Naive thymus-derived CD4-positive, alpha-beta T cell (primary cell): ENCODE measurements around the gene TLE1. TPM values are rescaled to one million over a fixed set of nuclear protein-coding genes. Genes with fewer than 3 reads are reported as not detected.

Experiments
- ATAC-seq: fragments of 150-1000 bp; cut with Tn5 transposase; 2 replicates; pipeline ENCODE4 v1.10.0; 2021; ENCODE audit warnings: mild to moderate bottlenecking, moderate library complexity
- CTCF ChIA-PET: fragments of 350-600 bp; sonication (Branson Sonifier 250); formaldehyde crosslinking; loops from one replicate; lab custom pipeline; 2021; ENCODE audit warnings: antibody characterized with exemption; lab: Charles Lee
- POLR2A ChIA-PET: fragments of 350-600 bp; sonication (Branson Sonifier 250); formaldehyde crosslinking; loops from one replicate; lab custom pipeline; 2021; ENCODE audit warnings: antibody characterized with exemption, inconsistent platforms; lab: Charles Lee
- DNase-seq, 9 donors: peaks; one replicate each; pipeline versions ENCODE4 v3.0.0 to v3.0.0-alpha.2; 2020 to 2022; ENCODE audit warnings: mixed read lengths in 1 of 9
- H3K27ac ChIP-seq: one replicate; pipeline ENCODE4 v1.7.0; 2013; ENCODE audit warnings: mild to moderate bottlenecking, low read depth, low read length, moderate library complexity
- H3K27me3 ChIP-seq, 2 donors: one replicate each; pipeline ENCODE4 v1.7.0; 2013; ENCODE audit warnings: low read length in 2 of 2, mild to moderate bottlenecking in 2 of 2, moderate library complexity in 2 of 2; ENCODE audit not compliant: control insufficient read depth in 2 of 2, insufficient read depth in 2 of 2
- H3K36me3 ChIP-seq, 3 experiments: 1 replicate in 2 of 3; 2 replicates in 1 of 3; pipeline ENCODE4 v1.7.0; 2013; ENCODE audit warnings: low read length in 3 of 3, mild to moderate bottlenecking in 3 of 3, moderate library complexity in 1 of 3; ENCODE audit not compliant: insufficient read depth in 3 of 3, control insufficient read depth in 2 of 3
- H3K4me1 ChIP-seq, 2 donors: one replicate each; pipeline ENCODE4 v1.7.0; 2013; ENCODE audit warnings: low read length in 2 of 2, mild to moderate bottlenecking in 2 of 2, moderate library complexity in 1 of 2; ENCODE audit not compliant: control insufficient read depth in 2 of 2, insufficient read depth in 2 of 2
- H3K4me3 ChIP-seq: 2 replicates; pipeline ENCODE4 v1.7.0; 2013; ENCODE audit warnings: mild to moderate bottlenecking, low read length
- H3K9me3 ChIP-seq, 3 experiments: 1 replicate in 2 of 3; 2 replicates in 1 of 3; pipeline ENCODE4 v1.7.0; 2013; ENCODE audit warnings: low read length in 3 of 3; ENCODE audit not compliant: control insufficient read depth in 2 of 3
- H3K27ac Mint-ChIP-seq, 9 donors: one replicate each; pipeline ENCODE4 v1.8.0; 2020 to 2022; ENCODE audit warnings: mixed read lengths in 9 of 9, mild to moderate bottlenecking in 8 of 9, moderate library complexity in 5 of 9, inconsistent platforms in 2 of 9
- H3K27me3 Mint-ChIP-seq, 5 donors: one replicate each; pipeline ENCODE4 v1.8.0; 2021 to 2022; ENCODE audit warnings: mixed read lengths in 5 of 5, mild to moderate bottlenecking in 1 of 5
- H3K36me3 Mint-ChIP-seq, 5 donors: one replicate each; pipeline ENCODE4 v1.8.0; 2020 to 2022; ENCODE audit warnings: mixed read lengths in 5 of 5, mild to moderate bottlenecking in 3 of 5, inconsistent platforms in 1 of 5
- H3K4me1 Mint-ChIP-seq, 7 donors: one replicate each; pipeline ENCODE4 v1.8.0; 2020 to 2022; ENCODE audit warnings: mixed read lengths in 7 of 7, mild to moderate bottlenecking in 3 of 7, inconsistent platforms in 1 of 7
- H3K4me3 Mint-ChIP-seq, 10 donors: one replicate each; pipeline ENCODE4 v1.8.0; 2020 to 2022; ENCODE audit warnings: mild to moderate bottlenecking in 10 of 10, mixed read lengths in 10 of 10, moderate library complexity in 6 of 10, inconsistent platforms in 2 of 10
- H3K9me3 Mint-ChIP-seq, 11 donors: one replicate each; pipeline ENCODE4 v1.8.0; 2020 to 2022; ENCODE audit warnings: mixed read lengths in 11 of 11, mild to moderate bottlenecking in 4 of 11, inconsistent platforms in 1 of 11, moderate library complexity in 1 of 11
- intact Hi-C, 2 donors: fragments of 100-400 bp; cut with micrococcal nuclease; formaldehyde crosslinking; loops; one replicate each; pipeline ENCODE4 v1.15.1; 2023
- polyA plus RNA-seq, 2 donors: library from polyadenylated mRNA; unstranded; fragments of 300-500 nt; fragmentation: Illumina TruSeq; gene quantifications; one replicate each; pipeline ENCODE4 v1.2.3, GENCODE V29; 2021
- total RNA-seq, 6 experiments: library from RNA in 5 of 6; stranded (reverse) in 5 of 6; gene quantifications; 1 replicate in 5 of 6; 2 replicates in 1 of 6; pipeline ENCODE4 v1.2.3 and lab custom pipeline; 2021 to 2026

The TLE1 gene
- total and polyA plus RNA-seq, 7 experiments from 2014 or later, result 0.46 to 7.1 (median 2.0) TPM; not detected in 1

DNA sequence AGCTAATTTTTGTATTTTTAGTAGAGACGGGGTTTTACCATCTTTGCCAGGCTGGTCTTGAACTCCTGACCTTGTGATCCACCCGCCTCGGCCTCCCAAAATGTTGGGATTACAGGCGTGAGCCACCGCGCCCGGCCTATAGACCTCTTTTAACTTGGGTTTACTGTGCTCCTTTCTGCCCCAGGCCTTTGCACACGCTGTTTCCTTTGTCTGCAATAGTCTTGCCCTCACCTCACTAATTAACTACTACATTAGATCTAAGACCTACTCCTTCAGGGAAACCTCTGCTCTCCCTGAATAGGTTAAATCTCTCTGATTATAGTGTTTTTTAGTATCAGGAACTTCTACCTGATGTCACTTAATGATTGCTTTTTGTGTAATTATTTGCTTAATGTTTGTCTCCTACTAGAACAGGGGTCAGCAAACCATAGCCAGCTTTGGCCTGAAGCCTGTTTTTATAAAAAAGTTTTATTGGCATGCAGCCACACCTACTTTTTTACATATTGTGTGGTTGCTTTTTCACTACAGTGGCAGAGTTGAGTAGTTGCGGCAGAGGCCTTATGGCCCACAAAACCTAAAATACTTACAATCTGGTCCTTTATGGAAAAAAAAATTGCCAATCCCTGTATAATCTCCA lies 31.2 kb upstream of the TLE1 start:
- Mint-ChIP-seq H3K36me3 (no peaks in the 10 kb centered on the region), H3K4me1 (no peaks in the 10 kb centered on the region), H3K9me3 (peaks cover 0 to 5% (median 0%) of the 10 kb centered on the region in 11 donors), H3K27me3 (no peaks in the 10 kb centered on the region), H3K27ac (peak overlapping the region in 1 of 9 donors; percentile 5), H3K4me3 (no peak overlapping the region)
- ATAC-seq (no peak), DNase-seq (no peak)
- no peak overlapping the region for H3K4me3 ChIP-seq
- H3K27ac ChIP-seq, result no peak overlapping the region
- CTCF ChIA-PET, result no interaction called here
- no peaks in the 10 kb centered on the region for H3K4me1 ChIP-seq
- no peaks in the 10 kb centered on the region for H3K9me3 ChIP-seq
- intact Hi-C loops, result no loop called here
- no peaks in the 10 kb centered on the region for H3K36me3 ChIP-seq
- H3K27me3 ChIP-seq, result no peaks in the 10 kb centered on the region
- POLR2A ChIA-PET, result no interaction called here

DNA sequence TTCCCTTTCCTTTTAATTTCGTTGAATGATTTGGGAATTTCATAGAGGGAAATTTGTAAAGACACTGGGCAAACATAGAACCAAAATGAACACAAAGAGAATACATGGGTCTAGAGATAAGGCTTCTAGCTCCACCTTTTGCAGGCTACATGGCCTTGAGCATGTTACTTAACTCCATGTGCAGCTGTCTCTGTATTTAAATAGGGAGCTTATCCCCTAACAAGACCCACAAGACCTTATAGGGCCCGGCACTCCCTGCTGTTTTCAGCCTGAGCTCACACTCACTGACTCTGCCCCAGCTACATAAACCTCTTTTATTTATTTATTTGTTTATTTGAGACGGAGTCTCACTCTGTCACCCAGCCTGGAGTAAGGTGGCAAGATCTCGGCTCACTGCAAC lies 30.6 kb upstream of the TLE1 start:
- H3K4me3 Mint-ChIP-seq, result no peak overlapping the region
- CTCF ChIA-PET, result no interaction called here
- H3K9me3 Mint-ChIP-seq, result peaks cover 0 to 5% (median 0%) of the 10 kb centered on the region in 11 donors
- H3K27ac Mint-ChIP-seq, result no peak overlapping the region
- no peaks in the 10 kb centered on the region for H3K4me1 Mint-ChIP-seq
- no peaks in the 10 kb centered on the region for H3K27me3 ChIP-seq
- no peaks in the 10 kb centered on the region for H3K36me3 Mint-ChIP-seq
- no peaks in the 10 kb centered on the region for H3K4me1 ChIP-seq
- H3K36me3 ChIP-seq, result no peaks in the 10 kb centered on the region
- ATAC-seq (no peak), DNase-seq (no peak)
- no peaks in the 10 kb centered on the region for H3K9me3 ChIP-seq
- H3K27ac ChIP-seq, result no peak overlapping the region
- intact Hi-C loops, result no loop called here
- no peak overlapping the region for H3K4me3 ChIP-seq
- no peaks in the 10 kb centered on the region for H3K27me3 Mint-ChIP-seq
- POLR2A ChIA-PET, result no interaction called here

DNA sequence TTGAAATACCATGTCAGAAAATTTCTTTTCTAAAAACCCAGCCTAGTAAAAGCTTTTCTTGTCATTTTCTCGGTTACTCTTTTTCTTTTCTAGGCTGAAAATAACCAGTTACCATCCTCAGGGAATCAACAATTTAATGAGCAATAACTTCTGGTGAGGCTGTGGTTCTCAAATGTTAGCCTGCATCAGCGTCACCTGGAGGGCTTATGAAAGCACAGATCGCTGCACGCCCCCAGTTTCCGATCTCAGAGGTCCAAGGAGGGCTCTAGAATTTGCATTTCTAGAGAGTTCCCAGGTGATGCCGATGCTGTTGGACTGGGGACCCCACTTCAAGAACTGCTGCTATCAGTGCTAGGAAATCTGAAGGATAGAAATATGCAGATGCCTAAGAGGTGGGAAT lies 28.9 kb upstream of the TLE1 start:
- ChIA-PET CTCF (no interaction called here), POLR2A (no interaction called here)
- Mint-ChIP-seq H3K27ac (no peak overlapping the region), H3K4me1 (no peaks in the 10 kb centered on the region), H3K4me3 (no peak overlapping the region), H3K27me3 (no peaks in the 10 kb centered on the region), H3K9me3 (peaks cover 0 to 5% (median 0%) of the 10 kb centered on the region in 11 donors), H3K36me3 (no peaks in the 10 kb centered on the region)
- intact Hi-C loops, result no loop called here
- no peaks in the 10 kb centered on the region for H3K36me3 ChIP-seq
- no peaks in the 10 kb centered on the region for H3K4me1 ChIP-seq
- no peak overlapping the region for H3K27ac ChIP-seq
- no peaks in the 10 kb centered on the region for H3K27me3 ChIP-seq
- ATAC-seq (no peak), DNase-seq (no peak)
- no peak overlapping the region for H3K4me3 ChIP-seq
- H3K9me3 ChIP-seq, result no peaks in the 10 kb centered on the region

DNA sequence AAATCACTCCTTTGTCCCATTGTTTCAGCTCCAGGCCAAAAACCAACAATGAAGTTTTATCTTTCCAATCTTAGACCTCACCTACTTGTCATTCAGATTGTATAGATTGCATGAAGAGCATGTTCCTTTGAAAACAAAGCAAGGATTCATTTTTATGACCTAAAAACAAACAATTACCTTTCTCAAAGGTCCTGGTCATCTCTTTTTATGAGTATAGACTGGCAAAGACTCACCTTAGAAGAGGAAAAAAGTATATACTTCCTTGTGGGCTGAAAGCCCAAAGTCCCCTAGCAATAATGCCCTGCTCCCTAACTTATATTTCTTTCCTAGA lies 28.4 kb upstream of the TLE1 start:
- Mint-ChIP-seq H3K4me1 (no peaks in the 10 kb centered on the region), H3K4me3 (no peak overlapping the region), H3K36me3 (no peaks in the 10 kb centered on the region), H3K27ac (no peak overlapping the region), H3K27me3 (no peaks in the 10 kb centered on the region), H3K9me3 (peaks cover 0 to 5% (median 0%) of the 10 kb centered on the region in 11 donors)
- no peak overlapping the region for H3K27ac ChIP-seq
- no peaks in the 10 kb centered on the region for H3K4me1 ChIP-seq
- no peak for DNase-seq
- POLR2A ChIA-PET, result no interaction called here
- ATAC-seq, result no peak
- no peak overlapping the region for H3K4me3 ChIP-seq
- H3K36me3 ChIP-seq, result no peaks in the 10 kb centered on the region
- no peaks in the 10 kb centered on the region for H3K27me3 ChIP-seq
- intact Hi-C loops, result no loop called here
- no peaks in the 10 kb centered on the region for H3K9me3 ChIP-seq
- CTCF ChIA-PET, result no interaction called here

GRCh38 chr9:81717061-81717746 lies 27.9 kb upstream of the TLE1 start:
- no peaks in the 10 kb centered on the region for H3K27me3 ChIP-seq
- intact Hi-C loops, result no loop called here
- H3K27me3 Mint-ChIP-seq, result no peaks in the 10 kb centered on the region
- H3K27ac ChIP-seq, result no peak overlapping the region
- H3K27ac Mint-ChIP-seq, result no peak overlapping the region
- peaks cover 0 to 3% (median 0%) of the 10 kb centered on the region in 5 donors for H3K36me3 Mint-ChIP-seq
- no peak overlapping the region for H3K4me3 Mint-ChIP-seq
- H3K36me3 ChIP-seq, result no peaks in the 10 kb centered on the region
- CTCF ChIA-PET, result no interaction called here
- H3K9me3 ChIP-seq, result no peaks in the 10 kb centered on the region
- POLR2A ChIA-PET, result no interaction called here
- H3K4me1 ChIP-seq, result no peaks in the 10 kb centered on the region
- peaks cover 0 to 5% (median 0%) of the 10 kb centered on the region in 11 donors for H3K9me3 Mint-ChIP-seq
- no peak for DNase-seq
- no peak for ATAC-seq
- H3K4me1 Mint-ChIP-seq, result no peaks in the 10 kb centered on the region
- no peak overlapping the region for H3K4me3 ChIP-seq

DNA sequence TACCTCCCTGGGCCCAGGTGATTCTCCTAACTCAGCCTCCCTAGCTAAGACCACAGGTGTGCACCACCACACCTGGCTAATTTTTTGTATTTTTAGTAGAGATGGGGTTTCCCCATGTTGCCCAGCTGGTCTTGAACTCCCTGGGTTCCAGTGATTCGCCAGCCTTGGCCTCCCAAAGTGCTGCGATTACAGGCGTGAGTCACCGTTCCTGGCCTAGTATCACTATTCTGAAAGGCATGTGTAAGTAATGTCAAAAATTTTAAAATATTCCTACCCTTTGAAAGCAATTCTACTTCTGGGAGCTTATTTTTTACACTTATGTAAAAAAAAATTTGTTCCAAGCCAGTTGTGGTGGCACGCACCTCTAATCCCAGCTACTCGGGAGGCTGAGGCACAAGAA lies 27.1 kb upstream of the TLE1 start:
- H3K27ac ChIP-seq, result no peak overlapping the region
- CTCF ChIA-PET, result no interaction called here
- H3K27me3 ChIP-seq, result no peaks in the 10 kb centered on the region
- H3K4me3 Mint-ChIP-seq, result no peak overlapping the region
- ATAC-seq, result no peak
- H3K27ac Mint-ChIP-seq, result no peak overlapping the region
- POLR2A ChIA-PET, result no interaction called here
- H3K4me1 ChIP-seq, result no peaks in the 10 kb centered on the region
- H3K4me3 ChIP-seq, result no peak overlapping the region
- H3K9me3 ChIP-seq, result no peaks in the 10 kb centered on the region
- intact Hi-C loops, result no loop called here
- H3K9me3 Mint-ChIP-seq, result peaks cover 0 to 5% (median 0%) of the 10 kb centered on the region in 11 donors
- H3K4me1 Mint-ChIP-seq, result no peaks in the 10 kb centered on the region
- H3K36me3 ChIP-seq, result no peaks in the 10 kb centered on the region
- peaks cover 0 to 3% (median 0%) of the 10 kb centered on the region in 5 donors for H3K36me3 Mint-ChIP-seq
- H3K27me3 Mint-ChIP-seq, result no peaks in the 10 kb centered on the region
- no peak for DNase-seq

DNA sequence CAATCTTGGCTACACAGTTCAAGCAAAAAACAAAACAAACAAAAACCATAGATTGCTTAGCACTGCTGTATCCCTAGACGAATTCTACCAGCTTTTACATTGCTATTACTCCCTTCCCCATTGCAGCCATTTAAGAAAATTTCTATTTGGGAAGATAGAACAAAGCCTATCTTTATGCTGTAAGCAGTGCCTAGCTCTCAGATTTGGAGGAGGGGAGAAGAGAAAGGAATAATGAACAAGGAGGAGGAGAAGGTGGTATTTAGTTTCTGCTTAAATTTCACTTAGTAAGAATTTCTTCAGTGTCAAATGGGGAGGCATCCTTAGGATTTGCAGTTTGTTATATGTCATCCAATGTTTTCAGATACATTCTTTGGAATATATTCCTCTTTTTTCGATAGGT lies 16.2 kb upstream of the TLE1 start:
- no peak overlapping the region for H3K27ac ChIP-seq
- Mint-ChIP-seq H3K27me3 (peaks cover 0 to 3% (median 0%) of the 10 kb centered on the region in 5 donors), H3K4me1 (no peaks in the 10 kb centered on the region), H3K27ac (no peak overlapping the region), H3K36me3 (no peaks in the 10 kb centered on the region), H3K9me3 (peaks cover 0 to 3% (median 0%) of the 10 kb centered on the region in 11 donors), H3K4me3 (no peak overlapping the region)
- intact Hi-C loops, result no loop called here
- no peaks in the 10 kb centered on the region for H3K9me3 ChIP-seq
- CTCF ChIA-PET, result no interaction called here
- no peaks in the 10 kb centered on the region for H3K36me3 ChIP-seq
- no peak for ATAC-seq
- H3K27me3 ChIP-seq, result no peaks in the 10 kb centered on the region
- no peaks in the 10 kb centered on the region for H3K4me1 ChIP-seq
- POLR2A ChIA-PET, result no interaction called here
- no peak for DNase-seq
- H3K4me3 ChIP-seq, result no peak overlapping the region
